Measurements from ENCODE around the gene CLCN1.

GRCh38 chr7:143331179-143331801 lies 15.4 kb downstream of the CLCN1 start:
- TF ChIP-seq CTCF (conservative IDR thresholded peaks at IDR 0.05; ENCODE audit: low read depth, low read length) (no peak), EZH2phosphoT487 (IDR thresholded peaks at IDR 0.05; ENCODE audit: borderline replicate concordance, low read length) (no peak)
